HepG2 (cell line): ENCODE data around the gene PHOSPHO2. TPM values are rescaled to one million over a fixed set of nuclear protein-coding genes. Genes with fewer than 3 reads are reported as not detected.
"Not testable (repeated sequence)": the region's sequence is repeated elsewhere in the genome, so short reads cannot be mapped to it uniquely, and the experiment has no call there.

Source experiments
- ATAC-seq: fragments of 200-7000 bp; cut with Tn5 transposase; 3 replicates; pipeline ENCODE4 v1.9.1; 2020; ENCODE audit warnings: mild to moderate bottlenecking, moderate library complexity
- BruUV-seq: library from RNA; stranded (reverse); fragments of 400-500 nt; replicated peaks from 2 replicates; lab custom pipeline; 2021; lab: Mats Ljungman, UMichigan
- CTCF ChIA-PET: fragments of 300-600 bp; formaldehyde crosslinking; extraction: SDS; loops from one replicate; lab custom pipeline; 2021; ENCODE audit warnings: low total read pairs, inconsistent platforms, low intra/inter-chr PET ratio; lab: Yijun Ruan, JAX
- POLR2A ChIA-PET: fragments of 350-600 bp; sonication (Branson Sonifier 250); formaldehyde crosslinking; loops from one replicate; lab custom pipeline; 2020; ENCODE audit warnings: antibody characterized with exemption, inconsistent platforms; lab: Yijun Ruan, JAX
- DNase-seq: peaks from one replicate; pipeline ENCODE4 v3.0.0-alpha.2; 2015; ENCODE audit warnings: low spot score
- FAIRE-seq: peaks from 3 replicates; lab custom pipeline; 2011; peaks lifted over from hg19 to GRCh38; lab: Jason Lieb, UNC
- H2AFZ ChIP-seq: one replicate; pipeline ENCODE4 v1.6.1; 2011; ENCODE audit warnings: low read length, inconsistent platforms
- H3K27ac ChIP-seq: fragments of 300-600 bp; 3 replicates; pipeline ENCODE4 v1.8.0; 2011; ENCODE audit warnings: mixed run types, mild to moderate bottlenecking, mixed read lengths, low read length, inconsistent platforms; ENCODE audit not compliant: insufficient read depth; ENCODE audit errors: extremely low read length
- H3K27me3 ChIP-seq, 2 experiments: fragments of 200-600 bp in 1 of 2; 2 replicates in 1 of 2; 3 replicates in 1 of 2; pipeline versions ENCODE4 v1.6.0 to v1.8.0; 2011; ENCODE audit warnings: low read length in 2 of 2, mild to moderate bottlenecking in 2 of 2, moderate library complexity in 2 of 2, inconsistent platforms in 1 of 2; ENCODE audit not compliant: insufficient read depth in 2 of 2, control insufficient read depth in 1 of 2
- H3K36me3 ChIP-seq, 2 experiments: fragments of 200-600 bp in 1 of 2; replicated peaks in 1 of 2; 2 replicates in 1 of 2; 3 replicates in 1 of 2; pipeline versions ENCODE4 v1.5.1 to v1.8.0; 2011; ENCODE audit warnings: low read length in 2 of 2, inconsistent platforms in 1 of 2; ENCODE audit not compliant: insufficient read depth in 2 of 2, control insufficient read depth in 1 of 2
- H3K4me1 ChIP-seq: 2 replicates; pipeline ENCODE4 v1.5.1; 2012; ENCODE audit warnings: low read length, inconsistent platforms; ENCODE audit not compliant: insufficient read depth
- H3K4me2 ChIP-seq: 2 replicates; pipeline ENCODE4 v1.6.0; 2011; ENCODE audit warnings: low read depth, low read length, inconsistent platforms
- H3K4me3 ChIP-seq, 3 experiments: fragments of 200-600 bp in 1 of 3; sonication (generic), shearing (Covaris generic) in 1 of 3; replicated peaks in 1 of 3; 2 replicates each; pipeline ENCODE4 v1.5.1; 2011 to 2016; ENCODE audit warnings: low read length in 3 of 3, inconsistent platforms in 2 of 3, low read depth in 2 of 3, mild to moderate bottlenecking in 2 of 3, control low read depth in 1 of 3, mixed read lengths in 1 of 3; ENCODE audit not compliant: insufficient read depth in 1 of 3
- H3K79me2 ChIP-seq: one replicate; pipeline ENCODE4 v1.6.1; 2011; ENCODE audit warnings: low read length, inconsistent platforms; ENCODE audit not compliant: insufficient read depth
- H3K9ac ChIP-seq: 2 replicates; pipeline ENCODE4 v1.6.0; 2011; ENCODE audit warnings: mild to moderate bottlenecking, low read depth, low read length, inconsistent platforms; ENCODE audit not compliant: insufficient read depth
- H3K9me3 ChIP-seq: 2 replicates; pipeline ENCODE4 v1.5.1; 2012; ENCODE audit warnings: mild to moderate bottlenecking, low read length
- H4K20me1 ChIP-seq: 2 replicates; pipeline ENCODE4 v1.6.0; 2011; ENCODE audit warnings: inconsistent platforms, mild to moderate bottlenecking, low read length, moderate library complexity; ENCODE audit not compliant: insufficient read depth
- ZMYM4 ChIP-seq: sonication (generic); formaldehyde crosslinking; IDR thresholded peaks from 2 replicates; pipeline ENCODE4 v1.8.1; 2023; ENCODE audit warnings: mild to moderate bottlenecking, missing genetic modification reagents
- WGBS: methylation state at CpG from one replicate; pipeline ENCODE4 v1.1.6; 2017; ENCODE audit warnings: low lambda C conversion rate; 5-methylcytosine and 5-hydroxymethylcytosine counted together
- in situ Hi-C: cut with HindIII; loops from 2 replicates; pipeline ENCODE4 v1.10.0; 2017; ENCODE audit warnings: low pct_unique_long_range_greater_than_20kb; ENCODE audit not compliant: extremely low pct_ligation_motif_present
- intact Hi-C: fragments of 100-400 bp; cut with micrococcal nuclease; formaldehyde crosslinking; loops from one replicate; pipeline ENCODE4 v1.10.0; 2022; ENCODE audit not compliant: unreplicated experiment
- polyA plus RNA-seq, 8 experiments: library from polyadenylated mRNA; depleted of rRNA in 3 of 8; stranded (reverse) in 7 of 8; unstranded in 1 of 8; fragments of >200 nt; fragmentation: Illumina TruSeq in 4 of 8; extraction: Trizol in 4 of 8; gene quantifications; 2 replicates each; pipeline versions ENCODE4 v1.2.1 to v1.2.3, GENCODE V29; 2011 to 2016; ENCODE audit warnings: low read depth in 4 of 8, missing spikeins in 1 of 8, mixed read lengths in 1 of 8; ENCODE audit not compliant: insufficient read depth in 1 of 8
- total RNA-seq, 5 experiments: library from RNA; depleted of rRNA; stranded (reverse); fragments of >200 nt; fragmentation: Illumina TruSeq; extraction: Trizol; gene quantifications; 2 replicates each; pipeline ENCODE4 v1.2.3, GENCODE V29; 2016; ENCODE audit warnings: low read depth in 1 of 5
- TF ChIP-seq, protein P1 (sequence below): sonication (generic); formaldehyde crosslinking; IDR thresholded peaks from 2 replicates; pipeline ENCODE4 v1.8.0; 2023; ENCODE audit warnings: mild to moderate bottlenecking, missing genetic modification reagents

The PHOSPHO2 gene
- total and polyA plus RNA-seq, 2 of the 13 experiments (the other 11 are each of a cell fraction or from before 2014, with no cell fraction given): 6.1 to 11.4 TPM

DNA sequence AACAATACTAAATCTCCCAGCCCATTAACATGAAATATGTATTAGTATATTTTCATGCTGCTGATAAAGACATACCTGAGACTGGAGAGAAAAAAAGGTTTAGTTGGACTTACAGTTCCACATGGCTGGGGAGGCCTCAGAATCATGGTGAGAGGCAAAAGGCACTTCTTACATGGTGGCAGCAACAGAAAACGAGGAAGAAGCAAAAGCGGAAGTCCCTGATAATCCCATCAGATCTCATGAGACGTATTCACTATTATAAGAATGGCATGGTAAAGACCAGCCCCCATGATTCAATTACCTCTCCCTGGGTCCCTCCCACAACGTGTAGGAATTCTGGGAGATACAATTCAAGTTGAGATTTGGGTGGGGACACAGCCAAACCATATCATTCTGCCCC lies 7.4 kb upstream of the PHOSPHO2 start:
- FAIRE-seq, ATAC-seq, H4K20me1 ChIP-seq, H3K36me3 ChIP-seq, POLR2A ChIA-PET, intact Hi-C loops, H3K4me2 ChIP-seq, DNase-seq, H3K9ac ChIP-seq, H2AFZ ChIP-seq, H3K27ac ChIP-seq, CTCF ChIA-PET, H3K79me2 ChIP-seq, in situ Hi-C loops, BruUV-seq, H3K9me3 ChIP-seq, H3K4me3 ChIP-seq, H3K27me3 ChIP-seq: not testable (repeated sequence)
- TF ChIP-seq ZMYM4 (CRISPR knock-in tag): 0 out of 2 replicates have a peak, but pooled peaks have one; percentile 20
- WGBS: 79% methylated on average over 4 of the region's 4 CpGs
- peaks cover 31% of the 10 kb centered on the region for H3K4me1 ChIP-seq

DNA sequence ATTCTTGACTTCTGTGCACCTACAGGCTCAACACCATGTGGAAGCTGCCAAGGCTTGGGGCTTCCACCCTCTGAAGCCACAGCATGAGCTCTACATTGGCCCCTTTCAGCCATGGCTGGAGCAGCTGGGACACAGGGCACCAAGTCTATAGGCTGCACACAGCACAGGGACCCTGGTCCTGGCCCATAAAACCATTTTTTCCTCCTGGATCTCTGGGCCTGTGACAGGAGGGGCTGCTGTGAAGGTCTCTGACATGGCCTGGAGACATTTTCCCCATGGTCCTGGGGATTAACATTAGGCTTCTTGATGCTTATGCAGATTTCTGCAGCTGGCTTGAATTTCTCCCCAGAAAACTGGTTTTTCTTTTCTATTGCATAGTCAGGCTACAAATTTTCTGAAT lies 6.3 kb upstream of the PHOSPHO2 start:
- in situ Hi-C loops: not testable (repeated sequence)

DNA sequence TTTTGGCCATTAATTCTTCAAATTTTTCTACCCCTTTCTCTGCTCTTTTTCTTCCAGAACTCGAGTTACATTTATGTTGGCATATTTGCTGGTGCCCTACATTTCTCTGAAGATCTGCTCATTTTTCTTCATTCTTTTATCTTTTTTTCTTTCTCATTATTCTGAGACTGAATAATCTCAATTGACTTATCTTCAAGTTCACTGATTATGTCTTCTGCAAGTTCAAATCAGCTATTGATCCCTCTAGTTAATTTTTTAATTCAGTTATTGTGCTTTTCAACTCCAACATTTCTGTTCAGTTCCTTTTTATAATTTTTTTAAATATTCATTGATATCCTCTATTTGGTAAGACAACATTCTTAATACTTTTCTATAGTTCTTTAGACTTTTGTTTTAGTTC lies 3.3 kb upstream of the PHOSPHO2 start:
- Histone ChIP-seq H3K36me3 (no peaks in the 10 kb centered on the region), H3K9ac (no peak overlapping the region), H3K4me3 (no peak overlapping the region), H3K9me3 (no peaks in the 10 kb centered on the region), H3K4me2 (no peak overlapping the region), H2AFZ (no peak overlapping the region), H4K20me1 (no peaks in the 10 kb centered on the region), H3K79me2 (peaks cover 11% of the 10 kb centered on the region), H3K4me1 (peaks cover 31% of the 10 kb centered on the region), H3K27ac (no peak overlapping the region), H3K27me3 (no peaks in the 10 kb centered on the region; a peak in 1 of 5 replicates)
- in situ Hi-C loops: no loop called here
- DNase-seq: no peak
- FAIRE-seq: no peak
- no TSS peak for BruUV-seq
- no peak for ATAC-seq
- 20% methylated on average over 1 of the region's 1 CpG for WGBS
- POLR2A ChIA-PET: no interaction called here
- intact Hi-C loops: no loop called here
- CTCF ChIA-PET: no interaction called here
- TF ChIP-seq, protein P1, sequence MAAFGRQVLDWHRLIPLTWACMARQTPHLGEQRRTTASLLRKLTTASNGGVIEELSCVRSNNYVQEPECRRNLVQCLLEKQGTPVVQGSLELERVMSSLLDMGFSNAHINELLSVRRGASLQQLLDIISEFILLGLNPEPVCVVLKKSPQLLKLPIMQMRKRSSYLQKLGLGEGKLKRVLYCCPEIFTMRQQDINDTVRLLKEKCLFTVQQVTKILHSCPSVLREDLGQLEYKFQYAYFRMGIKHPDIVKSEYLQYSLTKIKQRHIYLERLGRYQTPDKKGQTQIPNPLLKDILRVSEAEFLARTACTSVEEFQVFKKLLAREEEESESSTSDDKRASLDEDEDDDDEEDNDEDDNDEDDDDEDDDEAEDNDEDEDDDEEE (CRISPR knock-in tag): no peak

More for the DNA sequence above, 6.3 kb upstream of the PHOSPHO2 start:
- ATAC-seq, H4K20me1 ChIP-seq, FAIRE-seq, DNase-seq, BruUV-seq, H3K27ac ChIP-seq, H3K36me3 ChIP-seq, H3K4me2 ChIP-seq, H2AFZ ChIP-seq, H3K4me3 ChIP-seq, POLR2A ChIA-PET, H3K27me3 ChIP-seq, H3K9ac ChIP-seq, H3K79me2 ChIP-seq, H3K9me3 ChIP-seq, CTCF ChIA-PET, intact Hi-C loops: not testable (repeated sequence)
- peaks cover 28% of the 10 kb centered on the region for H3K4me1 ChIP-seq
